CD4-positive, alpha-beta T cell treated with Interleukin-10 for 1 hour (primary cell): ENCODE data around the gene PPT1.
A peak's percentile ranks its signal among the peaks of the same experiment; 100 is the strongest.

Source experiments
- DNase-seq: peaks from one replicate; pipeline ENCODE4 v3.0.0-alpha.2; 2020

PPT1 gene

GRCh38 chr1:40096977-40097782 is at the start of gene PPT1:
TSS of gene PPT1 (minus strand) at chr1:40097252. CDS start at chr1:40097238, 14 bp downstream.
- peak; percentile 78 for DNase-seq

GRCh38 chr1:40143891-40144575 is 47.0 kb upstream of the PPT1 start:
- DNase-seq = peak; percentile 77

GRCh38 chr1:40141878-40142535 is 45.0 kb upstream of the PPT1 start:
- DNase-seq = no peak

- no peak for DNase-seq
Observed at GRCh38 chr1:40140211-40140973, 43.3 kb upstream of the PPT1 start.

GRCh38 chr1:40133839-40134238 is 36.8 kb upstream of the PPT1 start:
- no peak for DNase-seq

- DNase-seq = no peak
Observed at GRCh38 chr1:40133312-40133665, 36.2 kb upstream of the PPT1 start.

GRCh38 chr1:40132383-40133311 is 35.6 kb upstream of the PPT1 start:
- no peak for DNase-seq

- no peak for DNase-seq
Observed at GRCh38 chr1:40130892-40131291, 33.8 kb upstream of the PPT1 start.

- DNase-seq = no peak
Observed at GRCh38 chr1:40122855-40123254, 25.8 kb upstream of the PPT1 start.

- no peak for DNase-seq
Observed at GRCh38 chr1:40120128-40120527, 23.1 kb upstream of the PPT1 start.

- no peak for DNase-seq
Observed at GRCh38 chr1:40114400-40114799, 17.3 kb upstream of the PPT1 start.

GRCh38 chr1:40110389-40110788 is 13.3 kb upstream of the PPT1 start:
- DNase-seq = no peak

GRCh38 chr1:40107290-40107959 is 10.4 kb upstream of the PPT1 start:
- DNase-seq = no peak

GRCh38 chr1:40105028-40105427 is 8.0 kb upstream of the PPT1 start:
- no peak for DNase-seq

- no peak for DNase-seq
Observed at GRCh38 chr1:40102896-40103295, 5.8 kb upstream of the PPT1 start.

GRCh38 chr1:40102038-40102437 is 5.0 kb upstream of the PPT1 start:
- DNase-seq = no peak

- no peak for DNase-seq
Observed at GRCh38 chr1:40096646-40096976, 441 bp downstream of the PPT1 start.

- DNase-seq = no peak
Observed at GRCh38 chr1:40095806-40096205, 1.2 kb downstream of the PPT1 start.

GRCh38 chr1:40094466-40095110 is 2.5 kb downstream of the PPT1 start:
- no peak for DNase-seq

- DNase-seq = no peak
Observed at GRCh38 chr1:40092706-40093639, 4.1 kb downstream of the PPT1 start.
